Stimulated activated CD8-positive, alpha-beta memory T cell treated with anti-CD3 and anti-CD28 coated beads, Interleukin-12 subunit alpha, Interleukin-12 subunit beta, amount 100 ng/mL, for 4 hours (primary cell): ENCODE data around the gene SPTLC2.

ENCODE experiments used
- DNase-seq: peaks from one replicate; pipeline ENCODE4 v3.0.0-alpha.2; 2020; ENCODE audit warnings: low read depth

Gene SPTLC2

GRCh38 chr14:77503138-77503537, 113.3 kb downstream of the SPTLC2 start:
- DNase-seq: no peak

DNA sequence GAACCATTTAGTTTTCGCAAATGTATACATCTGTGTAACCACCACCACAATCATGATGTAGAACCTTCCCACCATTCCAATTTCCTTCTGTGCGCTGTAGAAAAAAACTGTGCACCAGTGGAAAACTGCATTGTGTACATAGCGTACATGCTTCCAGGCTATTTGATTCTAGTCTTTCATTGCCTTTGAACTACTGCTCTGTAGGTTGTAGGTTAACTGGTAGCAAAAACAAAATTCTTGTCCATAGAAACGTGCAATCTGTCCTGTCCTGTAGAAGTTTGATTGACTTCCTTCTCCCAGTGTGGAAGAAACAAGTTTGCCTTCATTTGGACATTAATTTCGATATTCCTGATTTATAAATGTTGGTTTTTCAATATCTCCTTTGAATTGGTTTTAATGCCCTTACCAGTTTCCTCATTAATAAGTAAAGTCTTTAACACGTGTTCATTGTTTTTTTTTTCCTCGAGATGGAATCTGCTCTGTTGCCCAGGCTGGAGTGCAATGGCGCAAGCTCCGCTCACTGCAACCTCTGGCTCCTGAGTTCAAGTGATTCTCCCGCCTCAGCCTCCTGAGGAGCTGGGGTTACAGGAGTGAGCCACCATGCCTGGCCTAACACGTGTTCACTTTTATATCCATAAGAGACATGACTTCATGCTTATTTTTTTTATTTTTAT, 114.2 kb downstream of the SPTLC2 start:
- DNase-seq: no peak

- DNase-seq: no peak
These were observed 117.4 kb downstream of the SPTLC2 start for GRCh38 chr14:77498984-77499527.

DNA sequence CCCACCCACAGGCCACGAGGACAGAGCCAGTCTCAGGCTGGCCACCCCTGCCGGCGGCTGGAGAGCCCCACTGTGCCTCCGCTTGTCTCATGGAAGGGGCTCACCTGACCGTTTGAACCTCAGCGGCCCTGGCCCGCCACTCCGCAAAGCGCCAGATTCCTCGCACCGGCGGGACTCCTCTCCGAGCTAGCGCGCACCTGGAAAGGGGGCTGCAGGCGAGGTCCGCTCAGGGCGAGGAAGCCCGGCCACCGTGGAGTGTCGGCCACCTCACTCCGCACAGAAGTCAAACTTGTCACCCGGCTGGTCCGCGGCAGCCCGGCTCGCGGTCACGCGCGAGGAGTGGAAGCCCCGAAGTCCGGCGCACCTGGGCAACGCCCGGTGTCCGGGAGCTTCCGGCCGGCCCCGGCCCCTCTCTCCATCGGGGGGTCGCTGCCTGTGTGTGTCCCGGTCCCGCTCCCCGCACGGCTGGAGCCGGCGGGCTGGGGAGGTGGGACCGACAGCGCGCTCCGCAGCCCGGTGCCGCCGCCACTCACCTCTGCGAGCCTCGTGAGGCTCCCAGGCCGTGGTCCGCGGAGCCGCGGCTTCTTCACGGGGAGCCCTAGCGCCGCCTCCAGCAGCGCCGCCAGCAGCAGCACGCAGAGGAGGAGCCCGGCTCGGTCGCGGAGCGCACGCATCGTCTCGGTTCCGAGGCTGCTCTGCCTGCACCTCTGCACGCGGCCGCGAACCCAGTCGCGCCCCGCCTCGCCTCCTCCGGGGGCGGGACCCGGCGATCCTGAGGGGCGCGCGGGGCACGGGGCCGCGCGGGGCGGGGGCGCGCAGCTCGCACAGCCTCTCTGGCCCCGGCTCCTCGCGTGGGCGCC, 118.1 kb downstream of the SPTLC2 start, which contains the start of gene ISM2:
TSS of gene ISM2 (minus strand) at position 697 of the 860 bp plus-strand sequence. CDS start at position 674, 23 bp downstream.
- peak; percentile 17 for DNase-seq

- no peak for DNase-seq
These were observed 121.1 kb downstream of the SPTLC2 start for GRCh38 chr14:77495334-77495733.

DNA sequence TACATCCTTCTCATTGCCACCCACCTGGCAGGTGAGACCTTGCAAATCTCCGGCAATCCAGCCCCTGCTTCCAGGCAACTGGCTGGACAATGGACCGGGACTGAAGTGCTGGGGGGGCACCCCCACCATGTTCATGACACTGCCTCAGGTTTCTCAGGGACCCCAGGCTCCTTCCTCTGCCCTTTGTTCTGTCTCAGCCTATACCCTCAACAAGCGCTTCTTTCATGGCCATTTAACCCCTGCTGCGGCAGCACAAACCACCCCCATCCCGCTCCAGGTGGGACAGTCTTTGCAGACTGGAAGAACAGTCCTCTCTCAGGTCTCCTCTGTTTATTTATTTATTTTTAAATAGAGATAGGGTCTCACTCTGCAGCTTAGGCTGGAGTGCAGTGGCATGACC, 125.4 kb downstream of the SPTLC2 start:
- no peak for DNase-seq

DNA sequence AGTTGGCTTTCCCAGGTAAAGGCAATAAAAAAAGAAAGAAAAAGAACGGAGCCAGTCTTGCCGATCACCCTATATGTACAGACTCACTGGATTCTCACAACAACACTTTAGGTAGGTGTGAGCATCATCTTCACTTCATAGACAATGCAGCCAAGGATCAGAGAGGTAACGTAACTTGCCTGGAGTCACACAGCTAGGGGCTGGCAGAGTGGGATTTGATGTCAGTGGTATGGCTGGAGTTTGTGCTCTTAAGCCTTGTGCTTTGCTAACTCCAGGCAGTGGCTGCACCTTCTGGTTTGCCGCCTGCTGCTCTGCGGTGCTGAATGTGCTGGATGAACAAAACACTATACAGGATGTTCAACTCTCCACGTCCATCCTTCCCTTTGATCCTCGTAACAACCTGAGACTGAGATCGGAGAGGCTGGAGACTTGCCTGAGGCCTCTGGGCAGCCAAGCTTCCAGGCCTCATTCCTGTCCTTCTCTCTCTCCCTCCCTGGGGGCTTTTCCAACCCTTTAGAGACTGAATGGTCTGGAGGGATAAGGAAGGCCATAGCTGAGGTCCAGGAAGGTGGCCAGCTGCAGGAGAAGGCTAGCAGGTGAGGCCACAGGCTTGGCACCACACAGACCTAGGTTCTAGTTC, 126.0 kb downstream of the SPTLC2 start:
- DNase-seq: no peak

GRCh38 chr14:77489041-77489440, 127.4 kb downstream of the SPTLC2 start:
- no peak for DNase-seq

DNA sequence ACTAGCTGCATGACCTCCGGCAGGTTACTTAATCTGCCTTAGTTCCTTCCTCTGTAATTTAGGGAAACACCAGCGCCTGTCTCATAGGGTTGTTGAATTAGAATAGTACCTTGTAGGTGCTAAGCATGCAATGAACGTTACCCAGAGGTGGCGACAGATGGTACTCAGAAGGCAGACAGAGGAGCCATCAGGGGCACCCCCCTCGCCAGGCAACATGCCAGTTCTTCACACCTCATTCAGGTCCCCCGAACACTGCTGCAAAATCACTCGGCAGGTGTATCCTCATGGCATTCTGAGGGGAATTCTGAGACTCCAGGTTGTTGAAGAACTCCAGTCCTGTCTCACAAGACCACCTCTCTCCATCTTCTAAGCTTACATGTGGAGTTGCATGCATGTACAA, 127.9 kb downstream of the SPTLC2 start:
- DNase-seq: no peak

DNA sequence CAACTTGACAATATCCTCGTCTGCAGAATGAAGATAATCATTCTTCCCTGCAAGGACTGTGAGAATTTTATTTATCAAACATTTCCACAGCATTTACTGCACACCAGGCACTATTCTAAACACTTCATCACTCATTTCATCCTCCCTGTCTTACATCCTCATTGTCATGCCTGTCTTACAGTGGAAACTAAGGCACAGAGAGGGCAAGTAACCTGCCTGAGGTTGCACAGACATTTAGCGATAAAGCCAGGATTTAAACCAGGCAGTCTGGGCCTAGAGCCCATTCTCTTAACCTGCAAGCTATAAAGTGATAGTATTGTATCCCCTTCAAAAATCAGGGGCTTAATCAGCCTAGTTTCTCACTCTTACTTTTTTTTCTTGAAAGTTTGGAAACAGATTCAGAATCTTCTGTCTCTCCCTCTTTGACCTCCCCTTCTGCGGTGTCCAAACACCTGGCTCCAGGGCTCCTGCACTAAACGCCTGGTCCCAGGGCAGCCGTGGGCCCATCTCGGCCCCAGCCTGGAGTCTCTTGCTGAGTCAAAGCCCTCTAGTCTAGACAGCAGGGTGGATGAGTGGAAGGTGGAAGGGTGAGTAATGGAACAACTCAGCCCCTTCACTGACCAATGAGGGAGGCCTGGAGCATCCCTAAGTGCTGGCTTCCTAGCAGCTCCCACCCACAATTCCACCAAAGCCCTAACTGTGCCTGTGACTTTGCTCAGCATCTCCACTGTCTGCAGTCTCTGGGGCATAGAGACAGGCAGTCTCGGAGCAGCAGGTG, 130.3 kb downstream of the SPTLC2 start:
- no peak for DNase-seq

DNA sequence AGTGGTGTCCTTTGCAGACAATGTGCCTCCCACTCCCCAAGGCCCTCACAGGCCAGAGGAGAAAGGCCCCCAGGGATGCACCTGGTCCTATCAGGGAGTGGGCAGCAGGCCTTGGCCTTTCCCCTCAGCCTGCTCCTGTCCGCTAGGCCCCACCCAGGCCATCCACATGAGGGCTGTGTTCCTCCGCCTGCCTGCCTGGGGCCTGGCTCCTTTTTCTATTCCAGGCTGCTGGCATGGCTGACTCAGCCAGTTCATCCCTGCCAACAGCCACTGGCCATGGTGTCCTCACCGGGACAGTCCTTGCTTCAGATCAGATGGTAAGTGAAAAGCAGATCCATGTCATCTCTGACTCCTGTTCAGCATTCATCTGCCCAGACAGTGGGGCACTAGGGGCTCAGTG, 131.2 kb downstream of the SPTLC2 start:
- DNase-seq: no peak

GRCh38 chr14:77482422-77482821, 134.0 kb downstream of the SPTLC2 start:
- DNase-seq: no peak

- DNase-seq: no peak
These were observed 137.6 kb downstream of the SPTLC2 start for GRCh38 chr14:77478796-77479195.

DNA sequence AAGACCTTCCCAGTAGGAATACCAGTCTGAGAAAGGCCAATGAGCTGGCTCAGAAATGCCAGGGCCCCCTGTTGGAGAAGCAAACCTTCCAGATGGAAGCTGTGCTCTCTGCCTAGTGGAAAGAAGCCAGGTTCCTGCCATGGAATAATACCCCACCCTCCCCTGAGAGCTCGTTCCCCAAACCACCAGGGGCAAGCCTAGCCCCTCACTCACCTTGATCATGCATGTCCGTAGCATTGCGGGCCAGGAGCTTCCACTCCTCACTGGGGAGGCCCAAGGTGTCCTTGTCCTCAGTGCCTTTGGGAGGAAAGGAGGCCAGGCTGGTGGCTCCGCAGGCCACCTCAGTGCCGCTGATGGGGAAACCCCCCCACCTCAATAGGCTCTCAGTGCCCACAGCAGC, 138.4 kb downstream of the SPTLC2 start:
- DNase-seq: no peak

DNA sequence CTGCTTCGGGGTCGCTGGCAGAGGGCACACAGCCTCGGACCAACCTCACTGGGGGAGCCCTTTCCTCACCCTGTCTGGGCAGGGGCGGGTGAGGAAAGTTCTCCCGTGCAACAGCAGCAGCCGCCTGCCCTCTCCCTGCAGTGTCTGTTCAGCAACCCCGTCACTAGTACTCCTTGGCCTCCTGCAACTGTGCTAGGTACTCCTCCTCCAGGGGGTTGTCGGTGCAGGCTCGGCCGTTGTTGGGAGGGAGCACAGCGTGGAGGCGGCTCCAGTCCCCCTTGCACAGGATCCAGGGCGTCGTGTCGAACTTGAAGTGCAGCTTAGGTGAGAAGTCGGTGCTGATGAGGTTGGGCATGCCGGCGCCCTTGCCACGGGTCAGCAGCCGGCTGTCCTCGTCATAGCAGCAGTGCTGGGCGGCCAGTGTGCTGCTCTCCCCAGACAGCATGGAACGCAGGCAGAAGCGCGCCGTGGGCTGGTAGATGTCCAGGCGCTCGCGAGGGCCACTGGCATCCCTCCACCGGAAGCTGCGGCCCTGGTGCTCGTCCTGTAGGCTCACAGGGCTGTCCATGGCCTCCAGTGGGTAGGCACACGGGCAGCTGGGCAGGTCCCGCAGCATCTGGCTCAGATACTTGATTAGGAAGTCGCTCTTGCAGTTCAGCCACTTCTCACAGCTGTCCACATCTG, 140.9 kb downstream of the SPTLC2 start:
- DNase-seq: no peak

DNA sequence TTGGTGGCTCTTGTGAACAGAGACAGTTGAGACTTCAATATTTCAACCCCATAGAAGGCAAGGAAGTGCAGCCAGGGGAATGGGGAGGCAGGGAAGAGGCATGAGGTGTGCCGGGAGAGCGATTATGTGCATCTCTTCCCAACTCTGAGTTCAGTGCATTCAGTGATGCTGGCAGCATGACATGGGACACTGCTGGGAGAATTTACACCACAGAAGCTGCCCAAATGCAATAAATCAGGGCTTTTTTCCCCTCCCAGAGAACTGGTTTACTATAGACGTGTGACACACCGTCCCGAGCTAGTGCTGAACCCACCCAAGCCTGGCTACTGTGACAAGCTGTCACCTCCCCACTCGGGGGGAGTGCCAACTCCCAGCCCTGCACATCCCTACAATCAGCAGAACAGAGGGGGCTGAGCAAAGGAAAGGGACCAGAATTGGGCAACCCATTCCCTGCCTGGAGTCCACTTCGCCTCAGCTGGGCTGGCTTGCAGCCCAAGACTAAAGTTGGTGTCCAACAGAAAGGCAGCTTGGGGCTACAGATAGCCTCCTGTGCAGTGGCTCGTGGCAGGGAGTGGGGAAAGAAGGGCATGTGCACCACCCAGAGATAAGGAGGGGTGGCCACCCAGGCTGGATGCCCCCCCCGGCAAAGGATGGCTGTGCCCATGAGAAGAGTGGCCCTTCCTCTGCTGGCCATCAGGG, 141.8 kb downstream of the SPTLC2 start:
- DNase-seq: no peak

DNA sequence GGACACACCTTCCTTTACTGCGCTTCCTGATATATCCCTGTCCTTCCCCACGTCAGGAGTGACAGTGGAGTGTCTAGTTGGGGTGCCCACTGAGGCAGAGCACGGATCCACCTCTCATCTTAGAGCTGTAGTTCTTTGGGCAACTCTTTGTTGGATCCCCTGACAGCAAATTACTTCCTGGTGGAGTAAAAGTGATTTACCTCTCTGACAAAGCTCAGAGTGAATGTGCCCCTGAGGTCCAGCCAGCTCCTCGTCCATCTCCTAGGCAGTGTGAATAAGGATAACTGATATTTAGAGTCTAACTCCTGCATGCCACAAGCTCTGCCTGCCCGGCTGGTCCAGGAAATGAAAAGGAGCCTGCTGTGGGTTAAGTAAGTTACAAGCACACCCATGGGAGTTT, 142.5 kb downstream of the SPTLC2 start:
- no peak for DNase-seq

DNA sequence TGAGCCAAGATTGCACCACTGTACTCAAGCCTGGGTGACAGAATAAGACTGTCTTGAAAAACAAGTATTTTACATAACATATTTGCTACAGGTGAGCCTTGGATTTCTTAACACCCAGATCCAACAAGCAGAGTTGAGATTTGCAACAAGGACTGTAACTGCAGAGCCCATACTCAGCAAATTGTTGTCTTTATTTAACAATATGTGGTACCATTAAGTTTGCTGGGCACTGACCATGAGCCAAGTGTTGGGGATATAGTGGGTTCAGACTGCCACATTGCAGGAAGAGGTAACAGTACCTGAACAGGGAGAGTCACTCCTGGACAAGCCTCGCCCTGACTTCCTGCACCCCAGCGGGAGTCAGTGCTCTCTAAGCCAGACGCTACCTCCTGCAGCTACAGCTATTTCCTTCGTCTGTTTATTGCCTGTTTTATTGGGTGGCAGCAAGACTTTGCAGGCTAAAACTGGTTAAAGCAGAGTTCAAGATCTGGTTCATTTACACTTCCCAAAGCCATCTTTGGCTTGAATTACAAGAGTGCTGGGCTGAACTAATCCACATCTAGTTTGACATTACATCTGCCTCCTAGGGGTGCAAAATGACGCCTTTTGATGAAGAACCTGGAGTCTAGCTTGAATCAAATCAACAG, 146.1 kb downstream of the SPTLC2 start:
- DNase-seq: no peak

DNA sequence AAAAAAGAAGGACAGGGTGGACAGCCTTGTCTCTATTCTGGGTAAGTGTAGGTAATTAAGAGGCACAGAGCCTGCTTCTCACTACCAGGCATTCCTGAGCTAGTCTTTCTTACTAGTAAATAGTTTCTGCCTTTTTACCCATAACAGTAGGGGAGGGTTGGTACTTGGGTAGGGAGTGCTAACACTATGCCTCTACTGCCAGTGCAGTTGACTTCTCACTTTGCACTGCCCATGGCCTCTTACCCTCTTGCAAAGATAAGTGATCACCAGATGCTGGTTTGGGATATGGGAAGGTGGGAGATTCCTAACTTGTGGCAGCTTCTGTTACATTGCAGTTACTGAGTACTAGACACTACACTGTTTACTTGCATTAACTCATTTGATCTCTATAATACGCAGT, 146.9 kb downstream of the SPTLC2 start:
- no peak for DNase-seq

DNA sequence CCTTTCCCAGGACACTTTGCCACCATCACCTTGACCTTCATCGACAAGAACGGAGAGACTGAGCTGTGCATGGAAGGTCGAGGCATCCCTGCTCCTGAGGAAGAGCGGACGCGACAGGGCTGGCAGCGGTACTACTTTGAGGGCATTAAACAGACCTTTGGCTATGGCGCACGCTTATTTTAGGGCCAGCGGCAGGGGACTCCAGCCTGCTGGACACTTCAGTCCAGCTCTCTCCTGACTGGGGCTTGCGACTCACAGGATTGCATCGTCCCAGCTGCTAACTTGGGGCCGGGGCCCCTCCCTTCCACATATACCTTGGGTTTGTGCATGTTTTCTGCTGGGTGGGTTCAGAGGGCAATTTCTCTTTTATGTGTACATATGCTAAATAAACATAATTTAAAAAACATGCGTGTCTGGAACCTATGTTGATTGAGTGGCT, 147.4 kb downstream of the SPTLC2 start:
- DNase-seq: no peak
